NCI-H510A treated with DMSO at 0.1 percent for 48 hours (cell line): Measurements from ENCODE around the gene CCDC13.
A peak's percentile ranks its signal among the peaks of the same experiment; 100 is the strongest.

Source experiments
- DNase-seq: peaks from one replicate; lab custom pipeline; 2025; lab: John Stamatoyannopoulos, UW

The CCDC13 gene

GRCh38 chr3:42752961-42753360 is 20.1 kb downstream of the CCDC13 start:
- peak; percentile 7 for DNase-seq

GRCh38 chr3:42752441-42752840 is 20.6 kb downstream of the CCDC13 start:
- DNase-seq = no peak

- DNase-seq = no peak
These were observed 21.4 kb downstream of the CCDC13 start for GRCh38 chr3:42751609-42752008.

GRCh38 chr3:42750834-42751233 is 22.2 kb downstream of the CCDC13 start:
- DNase-seq = no peak

- DNase-seq = no peak
These were observed 23.3 kb downstream of the CCDC13 start for GRCh38 chr3:42749753-42750231.

GRCh38 chr3:42749025-42749752 is 23.9 kb downstream of the CCDC13 start:
- no peak for DNase-seq

GRCh38 chr3:42747581-42747980 is 25.5 kb downstream of the CCDC13 start:
- DNase-seq = no peak

GRCh38 chr3:42746455-42747450 is 26.3 kb downstream of the CCDC13 start:
- DNase-seq = peak; percentile 26

- no peak for DNase-seq
These were observed 27.1 kb downstream of the CCDC13 start for GRCh38 chr3:42745776-42746454.

GRCh38 chr3:42745291-42745745 is 27.7 kb downstream of the CCDC13 start:
- DNase-seq = no peak

- DNase-seq = no peak
These were observed 29.7 kb downstream of the CCDC13 start for GRCh38 chr3:42743204-42743995.

GRCh38 chr3:42742688-42743087 is 30.4 kb downstream of the CCDC13 start:
- DNase-seq = no peak

- no peak for DNase-seq
These were observed 30.8 kb downstream of the CCDC13 start for GRCh38 chr3:42742259-42742658.

GRCh38 chr3:42741796-42742195 is 31.3 kb downstream of the CCDC13 start:
- DNase-seq = no peak

GRCh38 chr3:42739401-42740158 is 33.5 kb downstream of the CCDC13 start:
- DNase-seq = no peak

GRCh38 chr3:42736531-42736930 is 36.5 kb downstream of the CCDC13 start:
- DNase-seq = no peak

- DNase-seq = no peak
These were observed 37.0 kb downstream of the CCDC13 start for GRCh38 chr3:42736081-42736480.

- DNase-seq = no peak
These were observed 37.4 kb downstream of the CCDC13 start for GRCh38 chr3:42735615-42736014.

- DNase-seq = peak; percentile 57
These were observed 38.0 kb downstream of the CCDC13 start for GRCh38 chr3:42735019-42735418.

GRCh38 chr3:42734263-42734860 is 38.7 kb downstream of the CCDC13 start:
- DNase-seq = no peak
